Transverse colon (tissue), 4 donors: ENCODE results near the gene RASAL1. TPM values are rescaled to one million over a fixed set of nuclear protein-coding genes. Genes with fewer than 3 reads are reported as not detected.

Source experiments
- DNase-seq: peaks from one replicate; pipeline ENCODE4 v3.0.0-alpha.2; 2019
- H3K27ac ChIP-seq, 4 donors: fragments of 200-600 bp; sonication (generic); 2 replicates each; pipeline ENCODE4 v1.5.1; 2016 to 2018; ENCODE audit warnings: inconsistent platforms in 4 of 4
- H3K27me3 ChIP-seq: fragments of 200-600 bp; sonication (generic); 2 replicates; pipeline ENCODE4 v1.5.1; 2017; ENCODE audit warnings: inconsistent platforms
- H3K36me3 ChIP-seq, 4 donors: fragments of 200-600 bp; sonication (generic); 2 replicates each; pipeline ENCODE4 v1.5.1; 2017 to 2019; ENCODE audit warnings: inconsistent platforms in 4 of 4
- H3K4me1 ChIP-seq, 4 donors: fragments of 200-600 bp; sonication (generic); 2 replicates each; pipeline ENCODE4 v1.5.1; 2017 to 2020; ENCODE audit warnings: inconsistent platforms in 4 of 4
- H3K4me3 ChIP-seq, 4 donors: fragments of 200-600 bp; sonication (generic); 1 replicate in 1 of 4; 2 replicates in 3 of 4; pipeline versions ENCODE4 v1.5.1 to v1.6.1; 2017 to 2019; ENCODE audit warnings: inconsistent platforms in 4 of 4
- H3K9me3 ChIP-seq, 2 donors: fragments of 200-600 bp; sonication (generic); 2 replicates each; pipeline ENCODE4 v1.5.1; 2017 to 2019; ENCODE audit warnings: inconsistent platforms in 2 of 2
- CTCF ChIP-seq, 5 experiments: fragments of 200-600 bp in 3 of 5; fragments of 450-650 bp in 2 of 5; sonication (generic) in 3 of 5; IDR thresholded peaks; 1 replicate in 2 of 5; 2 replicates in 3 of 5; pipeline ENCODE4 v1.5.1; 2016 to 2017; ENCODE audit warnings: antibody characterized with exemption in 5 of 5, inconsistent platforms in 3 of 5, mild to moderate bottlenecking in 2 of 5, moderate library complexity in 1 of 5
- EP300 ChIP-seq: sonication (generic); formaldehyde crosslinking; IDR thresholded peaks from one replicate; pipeline ENCODE4 v1.6.1; 2017; ENCODE audit warnings: antibody characterized with exemption, low read depth
- POLR2A ChIP-seq: fragments of 450-650 bp; IDR thresholded peaks from one replicate; pipeline ENCODE4 v1.6.1; 2016; ENCODE audit warnings: antibody characterized with exemption, mild to moderate bottlenecking, moderate library complexity
- POLR2AphosphoS5 ChIP-seq, 3 donors: sonication (generic); formaldehyde crosslinking; IDR thresholded peaks; one replicate each; pipeline ENCODE4 v1.6.1; 2016; ENCODE audit warnings: antibody characterized with exemption in 3 of 3
- WGBS, 2 donors: methylation state at CpG; one replicate each; pipeline ENCODE4 v1.1.5; 2018; ENCODE audit warnings: low coverage in 1 of 2; 5-methylcytosine and 5-hydroxymethylcytosine counted together
- in situ Hi-C, 4 donors: fragments of 200-750 bp; cut with MboI; loops; one replicate each; pipeline versions ENCODE4 v1.15.0 to v1.15.1; 2017; ENCODE audit warnings: low sequenced_read_pairs in 3 of 4, low pct_ligation_motif_present in 1 of 4, low pct_unique_long_range_greater_than_20kb in 1 of 4
- intact Hi-C: fragments of 100-400 bp; cut with DNase I; formaldehyde crosslinking; loops from one replicate; pipeline ENCODE4 v1.15.1; 2023; ENCODE audit warnings: low total_unique reads
- total RNA-seq, 4 donors: library from RNA; depleted of rRNA; stranded (reverse); fragments of >200 nt; gene quantifications; one replicate each; pipeline ENCODE4 v1.1.0, GENCODE V29; 2016

Gene RASAL1
- total RNA-seq, 4 donors from 2014 or later, result 1.9 to 38.2 (median 4.9) TPM

- intact Hi-C loops (no loop called here), in situ Hi-C loops (no loop called here)
- 78 to 100% methylated on average over 1 to 11 of the region's 11 CpGs for WGBS, 2 donors
- Histone ChIP-seq H3K4me1 (no peaks in the 10 kb centered on the region), H3K27me3 (peaks cover 22% of the 10 kb centered on the region), H3K36me3 (no peaks in the 10 kb centered on the region), H3K4me3 (no peak overlapping the region), H3K9me3 (no peaks in the 10 kb centered on the region), H3K27ac (no peak overlapping the region)
- no peak for DNase-seq
- TF ChIP-seq EP300, result no peak
- TF ChIP-seq POLR2AphosphoS5 (IDR thresholded peaks at IDR 0.05), result no peak
- TF ChIP-seq CTCF (IDR thresholded peaks at IDR 0.05), result no peak
- no peak for TF ChIP-seq POLR2A
Observed at GRCh38 chr12:113083863-113084435, 51.6 kb downstream of the RASAL1 start.

- intact Hi-C loops (no loop called here), in situ Hi-C loops (no loop called here)
- Histone ChIP-seq H3K27ac (no peak overlapping the region), H3K4me3 (no peak overlapping the region), H3K27me3 (peaks cover 28% of the 10 kb centered on the region), H3K9me3 (no peaks in the 10 kb centered on the region), H3K4me1 (no peaks in the 10 kb centered on the region), H3K36me3 (no peaks in the 10 kb centered on the region)
- 79 to 81% methylated on average over 5 to 9 of the region's 9 CpGs for WGBS, 2 donors
- DNase-seq, result no peak
- TF ChIP-seq POLR2AphosphoS5 (IDR thresholded peaks at IDR 0.05) (no peak), CTCF (IDR thresholded peaks at IDR 0.05) (no peak), POLR2A (no peak), EP300 (no peak)
Observed at GRCh38 chr12:113082486-113083148, 52.9 kb downstream of the RASAL1 start.

- TF ChIP-seq POLR2A (no peak), EP300 (no peak), POLR2AphosphoS5 (IDR thresholded peaks at IDR 0.05) (no peak), CTCF (IDR thresholded peaks at IDR 0.05) (no peak)
- 74 to 80% methylated on average over 1 to 4 of the region's 4 CpGs for WGBS, 2 donors
- Histone ChIP-seq H3K27ac (no peak overlapping the region), H3K9me3 (no peaks in the 10 kb centered on the region), H3K4me1 (no peaks in the 10 kb centered on the region), H3K36me3 (no peaks in the 10 kb centered on the region), H3K4me3 (no peak overlapping the region), H3K27me3 (peaks cover 28% of the 10 kb centered on the region)
- DNase-seq, result no peak
- in situ Hi-C loops (no loop called here), intact Hi-C loops (no loop called here)
Observed at GRCh38 chr12:113081873-113082272, 53.7 kb downstream of the RASAL1 start.

- WGBS, 2 donors, result 27% methylated on average over 25 of the region's 48 CpGs; no CpG with 5 or more reads in 1 of the 2 donors
- TF ChIP-seq POLR2A, result no peak
- TF ChIP-seq EP300, result no peak
- no peak for TF ChIP-seq POLR2AphosphoS5 (IDR thresholded peaks at IDR 0.05)
- no peak for TF ChIP-seq CTCF (IDR thresholded peaks at IDR 0.05)
- intact Hi-C loops (no loop called here), in situ Hi-C loops (no loop called here)
- Histone ChIP-seq H3K4me1 (no peaks in the 10 kb centered on the region), H3K9me3 (no peaks in the 10 kb centered on the region), H3K27me3 (peaks cover 27% of the 10 kb centered on the region), H3K27ac (no peak overlapping the region), H3K4me3 (no peak overlapping the region), H3K36me3 (no peaks in the 10 kb centered on the region)
- DNase-seq, result no peak
Observed at GRCh38 chr12:113077859-113078255, 57.7 kb downstream of the RASAL1 start.
